H9 (cell line): ENCODE results near the gene PRKCD. TPM values are rescaled to one million over a fixed set of nuclear protein-coding genes. Genes with fewer than 3 reads are reported as not detected.

Source experiments
- DNase-seq: peaks from one replicate; pipeline ENCODE4 v3.0.0-alpha.2; 2017
- H2AFZ ChIP-seq: one replicate; pipeline ENCODE4 v1.6.1; 2013; ENCODE audit warnings: mild to moderate bottlenecking, low read length, control low read depth, moderate library complexity
- H2AK5ac ChIP-seq: 2 replicates; pipeline ENCODE4 v1.6.1; 2013; ENCODE audit warnings: low read length, control low read depth, mixed read lengths; ENCODE audit not compliant: insufficient read length
- H2BK120ac ChIP-seq: one replicate; pipeline ENCODE4 v1.6.1; 2013; ENCODE audit warnings: low read depth, mild to moderate bottlenecking, low read length, control low read depth, inconsistent platforms; ENCODE audit not compliant: poor library complexity, severe bottlenecking
- H2BK12ac ChIP-seq: 2 replicates; pipeline ENCODE4 v1.6.1; 2013; ENCODE audit warnings: low read length, control low read depth, mixed read lengths, low read depth; ENCODE audit not compliant: insufficient read length
- H2BK15ac ChIP-seq: 2 replicates; pipeline ENCODE4 v1.6.1; 2013; ENCODE audit warnings: low read depth, low read length, control low read depth
- H2BK20ac ChIP-seq: one replicate; pipeline ENCODE4 v1.6.1; 2013; ENCODE audit warnings: low read depth, mild to moderate bottlenecking, low read length, control low read depth, inconsistent platforms; ENCODE audit not compliant: poor library complexity, severe bottlenecking
- H2BK5ac ChIP-seq: 2 replicates; pipeline ENCODE4 v1.6.1; 2013; ENCODE audit warnings: low read length, control low read depth, mixed read lengths; ENCODE audit not compliant: insufficient read length
- H3K14ac ChIP-seq: 2 replicates; pipeline ENCODE4 v1.6.1; 2013; ENCODE audit warnings: low read length, control low read depth; ENCODE audit not compliant: insufficient read depth
- H3K18ac ChIP-seq: 2 replicates; pipeline ENCODE4 v1.6.1; 2013; ENCODE audit warnings: low read depth, mild to moderate bottlenecking, mixed read lengths, low read length, control low read depth; ENCODE audit not compliant: insufficient read length
- H3K23ac ChIP-seq: 2 replicates; pipeline ENCODE4 v1.6.1; 2013; ENCODE audit warnings: low read length, control low read depth, mixed read lengths, low read depth; ENCODE audit not compliant: insufficient read length
- H3K23me2 ChIP-seq: 2 replicates; pipeline ENCODE4 v1.6.1; 2013; ENCODE audit warnings: low read depth, mild to moderate bottlenecking, mixed read lengths, low read length, control low read depth; ENCODE audit not compliant: insufficient read length, poor library complexity, severe bottlenecking
- H3K27ac ChIP-seq: 2 replicates; pipeline ENCODE4 v1.5.1; 2013; ENCODE audit warnings: low read length, control low read depth, mixed read lengths, low read depth; ENCODE audit not compliant: insufficient read length
- H3K27me3 ChIP-seq: 2 replicates; pipeline ENCODE4 v1.6.1; 2013; ENCODE audit warnings: low read length, control low read depth, inconsistent platforms; ENCODE audit not compliant: insufficient read depth
- H3K4ac ChIP-seq: 2 replicates; pipeline ENCODE4 v1.6.1; 2013; ENCODE audit warnings: low read depth, mild to moderate bottlenecking, control low read depth, inconsistent platforms, low read length, moderate library complexity
- H3K4me1 ChIP-seq: 2 replicates; pipeline ENCODE4 v1.6.1; 2013; ENCODE audit warnings: low read length, control low read depth, inconsistent platforms; ENCODE audit not compliant: insufficient read depth
- H3K4me2 ChIP-seq: 2 replicates; pipeline ENCODE4 v1.6.1; 2013; ENCODE audit warnings: low read length, control low read depth, mixed read lengths; ENCODE audit not compliant: insufficient read length, insufficient read depth
- H3K56ac ChIP-seq: 2 replicates; pipeline ENCODE4 v1.6.1; 2013; ENCODE audit warnings: low read depth, mild to moderate bottlenecking, mixed read lengths, low read length, control low read depth; ENCODE audit not compliant: insufficient read length
- H3K79me1 ChIP-seq: 2 replicates; pipeline ENCODE4 v1.6.1; 2013; ENCODE audit warnings: low read depth, mild to moderate bottlenecking, moderate library complexity, low read length, control low read depth, inconsistent platforms; ENCODE audit not compliant: insufficient read depth, poor library complexity, severe bottlenecking
- H3K79me2 ChIP-seq: 2 replicates; pipeline ENCODE4 v1.6.1; 2013; ENCODE audit warnings: low read length, control low read depth, inconsistent platforms; ENCODE audit not compliant: insufficient read depth
- H3K9ac ChIP-seq: 2 replicates; pipeline ENCODE4 v1.6.1; 2013; ENCODE audit warnings: low read length, control low read depth, mixed read lengths; ENCODE audit not compliant: insufficient read length; ENCODE audit errors: extremely low read depth
- H3K9me3 ChIP-seq: one replicate; pipeline ENCODE4 v1.6.1; 2013; ENCODE audit warnings: low read depth, low read length, inconsistent platforms; ENCODE audit not compliant: control insufficient read depth
- H3T11ph ChIP-seq: one replicate; pipeline ENCODE4 v1.6.1; 2013; ENCODE audit warnings: mild to moderate bottlenecking, low read length, control low read depth, inconsistent platforms
- H4K20me1 ChIP-seq: one replicate; pipeline ENCODE4 v1.6.1; 2013; ENCODE audit not compliant: control insufficient read depth, insufficient read length, insufficient read depth
- H4K5ac ChIP-seq: 2 replicates; pipeline ENCODE4 v1.6.1; 2013; ENCODE audit warnings: low read depth, mild to moderate bottlenecking, mixed read lengths, low read length, control low read depth; ENCODE audit not compliant: insufficient read length
- H4K8ac ChIP-seq: replicated peaks from 2 replicates; pipeline ENCODE4 v1.6.1; 2013; ENCODE audit warnings: low read length, control low read depth, mixed read lengths, low read depth; ENCODE audit not compliant: insufficient read length
- H4K91ac ChIP-seq: 2 replicates; pipeline ENCODE4 v1.6.1; 2013; ENCODE audit warnings: low read depth, mild to moderate bottlenecking, moderate library complexity, mixed read lengths, low read length, control low read depth; ENCODE audit not compliant: insufficient read length
- H3K27ac Mint-ChIP-seq, 3 experiments: 2 replicates in 2 of 3; 3 replicates in 1 of 3; pipeline ENCODE4 v1.8.0; 2020 to 2021; ENCODE audit warnings: mixed read lengths in 3 of 3, mild to moderate bottlenecking in 1 of 3, moderate library complexity in 1 of 3
- H3K27me3 Mint-ChIP-seq: 2 replicates; pipeline ENCODE4 v1.8.0; 2021; ENCODE audit warnings: low read depth, mild to moderate bottlenecking, moderate library complexity, mixed read lengths
- H3K36me3 Mint-ChIP-seq, 3 experiments: 2 replicates in 2 of 3; 3 replicates in 1 of 3; pipeline ENCODE4 v1.8.0; 2020 to 2021; ENCODE audit warnings: low read depth in 3 of 3, mixed read lengths in 3 of 3; ENCODE audit not compliant: insufficient read depth in 1 of 3
- H3K4me1 Mint-ChIP-seq, 2 experiments: 2 replicates each; pipeline ENCODE4 v1.8.0; 2020; ENCODE audit warnings: mixed read lengths in 2 of 2
- H3K4me3 Mint-ChIP-seq, 2 experiments: 2 replicates in 1 of 2; 3 replicates in 1 of 2; pipeline ENCODE4 v1.8.0; 2020 to 2021; ENCODE audit warnings: mild to moderate bottlenecking in 2 of 2, mixed read lengths in 2 of 2, moderate library complexity in 1 of 2
- H3K9me3 Mint-ChIP-seq, 2 experiments: 2 replicates in 1 of 2; 3 replicates in 1 of 2; pipeline ENCODE4 v1.8.0; 2020; ENCODE audit warnings: mild to moderate bottlenecking in 2 of 2, mixed read lengths in 2 of 2, moderate library complexity in 1 of 2
- WGBS: extraction: QIAGEN DNeasy Blood & Tissue Kit; methylation state at CpG from one replicate; pipeline ENCODE4 v1.1.7; 2013; ENCODE audit warnings: missing lambda C conversion rate, low lambda C conversion rate, mixed read lengths; ENCODE audit not compliant: insufficient read length; ENCODE audit errors: extremely low coverage; 5-methylcytosine and 5-hydroxymethylcytosine counted together
- total RNA-seq: library from RNA; stranded (reverse); gene quantifications from 2 replicates; pipeline ENCODE4 v1.2.1, GENCODE V29; 2021
- TF ChIP-seq, protein P1 (sequence below): fragments of 200-600 bp; sonication (generic); conservative IDR thresholded peaks from 3 replicates; pipeline ENCODE4 v1.8.0; 2021; ENCODE audit warnings: antibody characterized with exemption, mild to moderate bottlenecking

The PRKCD gene
- total RNA-seq, 1 experiment from 2014 or later = 23.7 TPM

DNA sequence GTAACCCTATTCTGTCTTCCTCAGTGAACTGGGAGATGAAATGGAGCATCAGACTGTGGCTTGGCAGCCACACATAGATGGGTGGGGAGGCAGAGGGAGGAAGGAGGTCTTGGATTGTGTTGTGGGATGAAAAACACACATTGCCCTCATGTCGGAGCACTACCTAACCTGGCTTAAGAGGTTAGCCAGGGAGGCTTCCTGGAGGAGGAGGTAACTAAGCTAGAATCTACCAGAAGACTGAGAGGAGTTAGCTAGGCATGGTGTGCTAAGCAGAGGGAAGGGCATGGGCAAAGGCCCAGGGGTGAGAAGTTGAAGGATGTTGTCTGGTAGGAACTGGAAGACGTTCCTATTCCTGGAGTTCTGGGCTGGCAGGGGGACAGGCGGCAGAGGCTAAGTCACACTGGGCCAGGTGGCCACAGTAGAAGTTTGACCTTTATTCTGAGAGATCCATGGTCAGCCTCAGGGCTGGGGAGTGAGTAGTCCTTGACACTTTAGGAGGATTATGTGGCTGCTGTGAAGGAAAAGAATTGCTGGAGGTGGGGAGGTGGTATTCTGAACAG is 7.7 kb upstream of the PRKCD start:
- Histone ChIP-seq H3K9me3 (no peaks in the 10 kb centered on the region), H4K20me1 (no peaks in the 10 kb centered on the region), H3K23ac (no peak overlapping the region), H2BK20ac (no peak overlapping the region), H3K4ac (no peak overlapping the region), H2BK12ac (no peak overlapping the region), H2BK120ac (no peak overlapping the region), H3K56ac (no peak overlapping the region), H3K27ac (no peak overlapping the region), H3K9ac (no peak overlapping the region), H2AK5ac (no peak overlapping the region), H4K5ac (no peak overlapping the region), H2BK5ac (no peak overlapping the region), H2AFZ (no peak overlapping the region), H3K79me2 (no peaks in the 10 kb centered on the region), H4K8ac (no peak overlapping the region), H3K79me1 (no peaks in the 10 kb centered on the region), H3T11ph (no peak overlapping the region), H3K18ac (no peak overlapping the region), H3K23me2 (no peaks in the 10 kb centered on the region), H2BK15ac (no peak overlapping the region), H3K4me2 (no peak overlapping the region), H3K14ac (no peak overlapping the region), H4K91ac (no peak overlapping the region), H3K27me3 (no peaks in the 10 kb centered on the region), H3K4me1 (peaks cover 2% of the 10 kb centered on the region; the same call in 1 of the 2 replicates)
- H3K36me3 Mint-ChIP-seq = no peaks in the 10 kb centered on the region
- WGBS = no CpG with 5 or more reads among the region's 3 CpGs
- no peak overlapping the region for H3K4me3 Mint-ChIP-seq
- H3K4me1 Mint-ChIP-seq = peaks cover 9 to 24% of the 10 kb centered on the region in 2 experiments
- no peak for DNase-seq
- TF ChIP-seq, protein P1, sequence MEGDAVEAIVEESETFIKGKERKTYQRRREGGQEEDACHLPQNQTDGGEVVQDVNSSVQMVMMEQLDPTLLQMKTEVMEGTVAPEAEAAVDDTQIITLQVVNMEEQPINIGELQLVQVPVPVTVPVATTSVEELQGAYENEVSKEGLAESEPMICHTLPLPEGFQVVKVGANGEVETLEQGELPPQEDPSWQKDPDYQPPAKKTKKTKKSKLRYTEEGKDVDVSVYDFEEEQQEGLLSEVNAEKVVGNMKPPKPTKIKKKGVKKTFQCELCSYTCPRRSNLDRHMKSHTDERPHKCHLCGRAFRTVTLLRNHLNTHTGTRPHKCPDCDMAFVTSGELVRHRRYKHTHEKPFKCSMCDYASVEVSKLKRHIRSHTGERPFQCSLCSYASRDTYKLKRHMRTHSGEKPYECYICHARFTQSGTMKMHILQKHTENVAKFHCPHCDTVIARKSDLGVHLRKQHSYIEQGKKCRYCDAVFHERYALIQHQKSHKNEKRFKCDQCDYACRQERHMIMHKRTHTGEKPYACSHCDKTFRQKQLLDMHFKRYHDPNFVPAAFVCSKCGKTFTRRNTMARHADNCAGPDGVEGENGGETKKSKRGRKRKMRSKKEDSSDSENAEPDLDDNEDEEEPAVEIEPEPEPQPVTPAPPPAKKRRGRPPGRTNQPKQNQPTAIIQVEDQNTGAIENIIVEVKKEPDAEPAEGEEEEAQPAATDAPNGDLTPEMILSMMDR = no peak
- H3K27me3 Mint-ChIP-seq = peaks cover 7% of the 10 kb centered on the region
- H3K27ac Mint-ChIP-seq = peak overlapping the region in 1 of 3 experiments; percentile 30; a peak in 1 of 7 replicates
- H3K9me3 Mint-ChIP-seq = no peaks in the 10 kb centered on the region
